ENCODE measurements around the gene ZNF598. TPM values are rescaled to one million over a fixed set of nuclear protein-coding genes. Genes with fewer than 3 reads are reported as not detected.

The ZNF598 gene
- polyA plus RNA-seq, 2 donors: 27.9 to 36.4 TPM

GRCh38 chr16:1985466-1986150, 24.0 kb downstream of the ZNF598 start:
- WGBS, 2 donors: 85 to 86% methylated on average over 14 of the region's 14 CpGs
- H3K9me3 ChIP-seq (ENCODE audit: control insufficient read depth in 2 of 2, insufficient read depth in 1 of 2, low read depth in 1 of 2, low read length in 1 of 2): no peaks in the 10 kb centered on the region
- H3K4me1 ChIP-seq (ENCODE audit: control insufficient read depth in 2 of 2, insufficient read depth in 2 of 2, low read length in 1 of 2): peaks cover 5 to 27% of the 10 kb centered on the region in 2 donors
- H3K27ac ChIP-seq (ENCODE audit: low read depth in 2 of 2, low read length in 1 of 2): peak overlapping the region in 1 of 2 donors; percentile 50
- peaks cover 0 to 12% of the 10 kb centered on the region in 2 donors for H3K36me3 ChIP-seq (ENCODE audit: control insufficient read depth in 2 of 2, insufficient read depth in 2 of 2, low read length in 1 of 2)
- no peak overlapping the region for H3K4me3 ChIP-seq (ENCODE audit: low read depth in 1 of 2, low read length in 2 of 2)
- peaks cover 0 to 22% of the 10 kb centered on the region in 2 donors for H3K27me3 ChIP-seq (ENCODE audit: control insufficient read depth in 1 of 2, insufficient read depth in 2 of 2, low read length in 2 of 2)

GRCh38 chr16:1984347-1985225, 25.0 kb downstream of the ZNF598 start:
- Histone ChIP-seq H3K27me3 (ENCODE audit: control insufficient read depth in 1 of 2, insufficient read depth in 2 of 2, low read length in 2 of 2) (peaks cover 0 to 14% of the 10 kb centered on the region in 2 donors), H3K27ac (ENCODE audit: low read depth in 2 of 2, low read length in 1 of 2) (peak overlapping the region; percentile 25 to 71), H3K9me3 (ENCODE audit: control insufficient read depth in 2 of 2, insufficient read depth in 1 of 2, low read depth in 1 of 2, low read length in 1 of 2) (no peaks in the 10 kb centered on the region), H3K4me1 (ENCODE audit: control insufficient read depth in 2 of 2, insufficient read depth in 2 of 2, low read length in 1 of 2) (peaks cover 5 to 35% of the 10 kb centered on the region in 2 donors), H3K4me3 (ENCODE audit: low read depth in 1 of 2, low read length in 2 of 2) (peak overlapping the region; percentile 69 to 76), H3K36me3 (ENCODE audit: control insufficient read depth in 2 of 2, insufficient read depth in 2 of 2, low read length in 1 of 2) (peaks cover 0 to 12% of the 10 kb centered on the region in 2 donors)
- 9 to 14% methylated on average over 33 to 58 of the region's 58 CpGs for WGBS, 2 donors

- Histone ChIP-seq H3K27ac (ENCODE audit: low read depth in 2 of 2, low read length in 1 of 2) (peak within 1 kb of the TSS; percentile 25 to 74), H3K4me1 (ENCODE audit: control insufficient read depth in 2 of 2, insufficient read depth in 2 of 2, low read length in 1 of 2) (peaks cover 5 to 34% of the 10 kb centered on the region in 2 donors), H3K9me3 (ENCODE audit: control insufficient read depth in 2 of 2, insufficient read depth in 1 of 2, low read depth in 1 of 2, low read length in 1 of 2) (no peaks in the 10 kb centered on the region), H3K4me3 (ENCODE audit: low read depth in 1 of 2, low read length in 2 of 2) (peak within 1 kb of the TSS; percentile 69 to 76), H3K36me3 (ENCODE audit: control insufficient read depth in 2 of 2, insufficient read depth in 2 of 2, low read length in 1 of 2) (peaks cover 0 to 13% of the 10 kb centered on the region in 2 donors), H3K27me3 (ENCODE audit: control insufficient read depth in 1 of 2, insufficient read depth in 2 of 2, low read length in 2 of 2) (peaks cover 0 to 8% of the 10 kb centered on the region in 2 donors)
- 0% methylated on average over 66 to 109 of the region's 109 CpGs for WGBS, 2 donors
Measured at GRCh38 chr16:1983544-1984346, 25.9 kb downstream of the ZNF598 start, which contains the start of gene GFER. Gene GFER (plus strand): TSS chr16:1984193. CDS start chr16:1984219, 26 bp downstream.

- peak overlapping the region in 1 of 2 donors; percentile 76 for H3K4me3 ChIP-seq (ENCODE audit: low read depth in 1 of 2, low read length in 2 of 2)
- peaks cover 0 to 8% of the 10 kb centered on the region in 2 donors for H3K27me3 ChIP-seq (ENCODE audit: control insufficient read depth in 1 of 2, insufficient read depth in 2 of 2, low read length in 2 of 2)
- WGBS, 2 donors: 25 to 28% methylated on average over 19 of the region's 19 CpGs
- peaks cover 5 to 40% of the 10 kb centered on the region in 2 donors for H3K4me1 ChIP-seq (ENCODE audit: control insufficient read depth in 2 of 2, insufficient read depth in 2 of 2, low read length in 1 of 2)
- H3K9me3 ChIP-seq (ENCODE audit: control insufficient read depth in 2 of 2, insufficient read depth in 1 of 2, low read depth in 1 of 2, low read length in 1 of 2): no peaks in the 10 kb centered on the region
- peak overlapping the region in 1 of 2 donors; percentile 74 for H3K27ac ChIP-seq (ENCODE audit: low read depth in 2 of 2, low read length in 1 of 2)
- peaks cover 2 to 19% of the 10 kb centered on the region in 2 donors for H3K36me3 ChIP-seq (ENCODE audit: control insufficient read depth in 2 of 2, insufficient read depth in 2 of 2, low read length in 1 of 2)
Measured at GRCh38 chr16:1982991-1983543, 26.6 kb downstream of the ZNF598 start.

- H3K36me3 ChIP-seq (ENCODE audit: control insufficient read depth in 2 of 2, insufficient read depth in 2 of 2, low read length in 1 of 2): peaks cover 5 to 28% of the 10 kb centered on the region in 2 donors
- H3K4me3 ChIP-seq (ENCODE audit: low read depth in 1 of 2, low read length in 2 of 2): no peak overlapping the region
- H3K27ac ChIP-seq (ENCODE audit: low read depth in 2 of 2, low read length in 1 of 2): peak overlapping the region in 1 of 2 donors; percentile 3
- 41 to 42% methylated on average over 5 of the region's 5 CpGs for WGBS, 2 donors
- peaks cover 5 to 50% of the 10 kb centered on the region in 2 donors for H3K4me1 ChIP-seq (ENCODE audit: control insufficient read depth in 2 of 2, insufficient read depth in 2 of 2, low read length in 1 of 2)
- H3K27me3 ChIP-seq (ENCODE audit: control insufficient read depth in 1 of 2, insufficient read depth in 2 of 2, low read length in 2 of 2): peaks cover 0 to 9% of the 10 kb centered on the region in 2 donors
- no peaks in the 10 kb centered on the region for H3K9me3 ChIP-seq (ENCODE audit: control insufficient read depth in 2 of 2, insufficient read depth in 1 of 2, low read depth in 1 of 2, low read length in 1 of 2)
Measured at GRCh38 chr16:1982013-1982433, 27.6 kb downstream of the ZNF598 start.

- H3K36me3 ChIP-seq (ENCODE audit: control insufficient read depth in 2 of 2, insufficient read depth in 2 of 2, low read length in 1 of 2): peaks cover 5 to 32% of the 10 kb centered on the region in 2 donors
- peak within 1 kb of the TSS; percentile 1 to 8 for H3K4me3 ChIP-seq (ENCODE audit: low read depth in 1 of 2, low read length in 2 of 2)
- H3K4me1 ChIP-seq (ENCODE audit: control insufficient read depth in 2 of 2, insufficient read depth in 2 of 2, low read length in 1 of 2): peaks cover 5 to 55% of the 10 kb centered on the region in 2 donors
- H3K9me3 ChIP-seq (ENCODE audit: control insufficient read depth in 2 of 2, insufficient read depth in 1 of 2, low read depth in 1 of 2, low read length in 1 of 2): no peaks in the 10 kb centered on the region
- WGBS, 2 donors: 29 to 31% methylated on average over 6 of the region's 6 CpGs
- H3K27me3 ChIP-seq (ENCODE audit: control insufficient read depth in 1 of 2, insufficient read depth in 2 of 2, low read length in 2 of 2): peaks cover 0 to 10% of the 10 kb centered on the region in 2 donors
- peak within 1 kb of the TSS in 1 of 2 donors; percentile 20 for H3K27ac ChIP-seq (ENCODE audit: low read depth in 2 of 2, low read length in 1 of 2)
Measured at GRCh38 chr16:1981398-1981836, 28.2 kb downstream of the ZNF598 start, which contains the start of gene NOXO1. Gene NOXO1 (minus strand): TSS chr16:1981469. CDS start chr16:1981179, 290 bp downstream.

GRCh38 chr16:1980770-1981087, 28.9 kb downstream of the ZNF598 start:
- H3K27me3 ChIP-seq (ENCODE audit: control insufficient read depth in 1 of 2, insufficient read depth in 2 of 2, low read length in 2 of 2): peaks cover 0 to 10% of the 10 kb centered on the region in 2 donors
- peaks cover 5 to 32% of the 10 kb centered on the region in 2 donors for H3K36me3 ChIP-seq (ENCODE audit: control insufficient read depth in 2 of 2, insufficient read depth in 2 of 2, low read length in 1 of 2)
- 17% methylated on average over 16 of the region's 16 CpGs for WGBS, 2 donors
- no peak overlapping the region for H3K27ac ChIP-seq (ENCODE audit: low read depth in 2 of 2, low read length in 1 of 2)
- H3K4me3 ChIP-seq (ENCODE audit: low read depth in 1 of 2, low read length in 2 of 2): peak overlapping the region; percentile 1 to 5
- H3K9me3 ChIP-seq (ENCODE audit: control insufficient read depth in 2 of 2, insufficient read depth in 1 of 2, low read depth in 1 of 2, low read length in 1 of 2): no peaks in the 10 kb centered on the region
- H3K4me1 ChIP-seq (ENCODE audit: control insufficient read depth in 2 of 2, insufficient read depth in 2 of 2, low read length in 1 of 2): peaks cover 5 to 52% of the 10 kb centered on the region in 2 donors

- Histone ChIP-seq H3K4me3 (ENCODE audit: low read depth in 1 of 2, low read length in 2 of 2) (peak overlapping the region; percentile 8 to 42), H3K4me1 (ENCODE audit: control insufficient read depth in 2 of 2, insufficient read depth in 2 of 2, low read length in 1 of 2) (peaks cover 5 to 47% of the 10 kb centered on the region in 2 donors), H3K27me3 (ENCODE audit: control insufficient read depth in 1 of 2, insufficient read depth in 2 of 2, low read length in 2 of 2) (peaks cover 0 to 10% of the 10 kb centered on the region in 2 donors), H3K36me3 (ENCODE audit: control insufficient read depth in 2 of 2, insufficient read depth in 2 of 2, low read length in 1 of 2) (peaks cover 5 to 34% of the 10 kb centered on the region in 2 donors), H3K9me3 (ENCODE audit: control insufficient read depth in 2 of 2, insufficient read depth in 1 of 2, low read depth in 1 of 2, low read length in 1 of 2) (no peaks in the 10 kb centered on the region), H3K27ac (ENCODE audit: low read depth in 2 of 2, low read length in 1 of 2) (peak overlapping the region; percentile 70 to 78)
- 5 to 12% methylated on average over 53 of the region's 53 CpGs for WGBS, 2 donors
Measured at GRCh38 chr16:1980030-1980769, 29.4 kb downstream of the ZNF598 start.

Data from esophagus (tissue), 2 donors.